ENCODE measurements around the gene TMPRSS6. TPM values are rescaled to one million over a fixed set of nuclear protein-coding genes. Genes with fewer than 3 reads are reported as not detected.

The TMPRSS6 gene
- total RNA-seq, 1 donor from 2014 or later: 0.53 TPM

GRCh38 chr22:37039466-37039865, 70.0 kb downstream of the TMPRSS6 start:
- H3K27me3 ChIP-seq (ENCODE audit: low read depth): peaks cover 5% of the 10 kb centered on the region
- intact Hi-C loops (cut with DNase I): no loop called here
- no peak for ATAC-seq
- peaks cover 32% of the 10 kb centered on the region for H3K4me1 ChIP-seq
- no peak for TF ChIP-seq CTCF (IDR thresholded peaks at IDR 0.05)
- H3K36me3 ChIP-seq: no peaks in the 10 kb centered on the region
- H3K9me3 ChIP-seq: no peaks in the 10 kb centered on the region
- H3K4me3 ChIP-seq: no peak overlapping the region
- H3K27ac ChIP-seq: no peak overlapping the region
- DNase-seq: no peak

GRCh38 chr22:37037669-37038068, 71.8 kb downstream of the TMPRSS6 start:
- no peak overlapping the region for H3K4me3 ChIP-seq
- no peaks in the 10 kb centered on the region for H3K9me3 ChIP-seq
- peaks cover 5% of the 10 kb centered on the region for H3K27me3 ChIP-seq (ENCODE audit: low read depth)
- intact Hi-C loops (cut with DNase I): no loop called here
- no peaks in the 10 kb centered on the region for H3K36me3 ChIP-seq
- H3K27ac ChIP-seq: no peak overlapping the region
- no peak for DNase-seq
- no peak for TF ChIP-seq CTCF (IDR thresholded peaks at IDR 0.05)
- no peak for ATAC-seq
- H3K4me1 ChIP-seq: peaks cover 33% of the 10 kb centered on the region

- TF ChIP-seq CTCF (IDR thresholded peaks at IDR 0.05): no peak
- H3K4me1 ChIP-seq: peaks cover 42% of the 10 kb centered on the region
- no peak for ATAC-seq
- H3K27me3 ChIP-seq (ENCODE audit: low read depth): peaks cover 5% of the 10 kb centered on the region
- H3K36me3 ChIP-seq: no peaks in the 10 kb centered on the region
- H3K4me3 ChIP-seq: no peak overlapping the region
- no peak overlapping the region for H3K27ac ChIP-seq
- no peaks in the 10 kb centered on the region for H3K9me3 ChIP-seq
- DNase-seq: no peak
- intact Hi-C loops (cut with DNase I): no loop called here
Observed at GRCh38 chr22:37036655-37037377, 72.7 kb downstream of the TMPRSS6 start.

GRCh38 chr22:37033605-37034430, 75.7 kb downstream of the TMPRSS6 start:
- H3K27me3 ChIP-seq (ENCODE audit: low read depth): peaks cover 5% of the 10 kb centered on the region
- TF ChIP-seq CTCF (IDR thresholded peaks at IDR 0.05): no peak
- H3K27ac ChIP-seq: peak overlapping the region; percentile 25
- ATAC-seq (no peak), DNase-seq (no peak)
- H3K4me1 ChIP-seq: peaks cover 43% of the 10 kb centered on the region
- peaks cover 23% of the 10 kb centered on the region for H3K36me3 ChIP-seq
- H3K4me3 ChIP-seq: no peak overlapping the region
- intact Hi-C loops (cut with DNase I): no loop called here
- no peaks in the 10 kb centered on the region for H3K9me3 ChIP-seq

GRCh38 chr22:37032535-37033460, 76.7 kb downstream of the TMPRSS6 start:
- peak overlapping the region; percentile 62 for H3K27ac ChIP-seq
- DNase-seq: peak; percentile 88
- peak overlapping the region; percentile 9 for H3K4me3 ChIP-seq
- intact Hi-C loops (cut with DNase I): no loop called here
- peaks cover 43% of the 10 kb centered on the region for H3K4me1 ChIP-seq
- peaks cover 30% of the 10 kb centered on the region for H3K36me3 ChIP-seq
- peaks cover 5% of the 10 kb centered on the region for H3K27me3 ChIP-seq (ENCODE audit: low read depth)
- peak; percentile 93 to 95 for ATAC-seq
- H3K9me3 ChIP-seq: no peaks in the 10 kb centered on the region
- TF ChIP-seq CTCF (IDR thresholded peaks at IDR 0.05): no peak
